ENCODE measurements around the gene CPM. TPM values are rescaled to one million over a fixed set of nuclear protein-coding genes. Genes with fewer than 3 reads are reported as not detected.

The CPM gene
- total RNA-seq, 4 donors from 2014 or later: 25.7 to 60.4 (median 43.2) TPM

DNA sequence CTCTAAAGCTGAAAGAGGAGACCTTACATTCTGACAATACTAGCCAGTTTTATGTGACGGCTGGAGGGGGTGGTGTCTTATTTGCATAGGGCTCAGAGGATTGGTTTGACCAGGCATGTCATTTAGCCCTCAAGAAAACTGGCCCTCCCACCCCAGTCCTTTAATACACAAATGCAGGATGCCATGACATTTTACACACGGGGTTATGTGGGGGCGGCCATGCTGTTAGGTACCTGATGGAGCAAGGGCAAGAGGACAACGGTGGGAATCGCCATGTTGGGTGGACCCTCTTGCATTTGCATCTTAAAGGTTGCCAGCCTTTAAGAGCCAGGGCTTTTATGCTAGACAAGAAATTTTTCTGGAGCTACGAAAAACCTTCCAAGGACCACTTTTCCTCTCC lies 101.7 kb downstream of the CPM start:
- DNase-seq: no peak
- no peak overlapping the region for H3K27ac ChIP-seq
- H3K27me3 ChIP-seq: no peaks in the 10 kb centered on the region
- peaks cover 16 to 25% of the 10 kb centered on the region in 2 donors for H3K36me3 ChIP-seq
- H3K9me3 ChIP-seq: no peaks in the 10 kb centered on the region
- no peak overlapping the region for H3K4me3 ChIP-seq (replicated peaks in 1 of 3)
- 93 to 96% methylated on average over 6 of the region's 6 CpGs for WGBS, 2 donors
- intact Hi-C loops (cut with DNase I): no loop called here
- TF ChIP-seq, protein P1, sequence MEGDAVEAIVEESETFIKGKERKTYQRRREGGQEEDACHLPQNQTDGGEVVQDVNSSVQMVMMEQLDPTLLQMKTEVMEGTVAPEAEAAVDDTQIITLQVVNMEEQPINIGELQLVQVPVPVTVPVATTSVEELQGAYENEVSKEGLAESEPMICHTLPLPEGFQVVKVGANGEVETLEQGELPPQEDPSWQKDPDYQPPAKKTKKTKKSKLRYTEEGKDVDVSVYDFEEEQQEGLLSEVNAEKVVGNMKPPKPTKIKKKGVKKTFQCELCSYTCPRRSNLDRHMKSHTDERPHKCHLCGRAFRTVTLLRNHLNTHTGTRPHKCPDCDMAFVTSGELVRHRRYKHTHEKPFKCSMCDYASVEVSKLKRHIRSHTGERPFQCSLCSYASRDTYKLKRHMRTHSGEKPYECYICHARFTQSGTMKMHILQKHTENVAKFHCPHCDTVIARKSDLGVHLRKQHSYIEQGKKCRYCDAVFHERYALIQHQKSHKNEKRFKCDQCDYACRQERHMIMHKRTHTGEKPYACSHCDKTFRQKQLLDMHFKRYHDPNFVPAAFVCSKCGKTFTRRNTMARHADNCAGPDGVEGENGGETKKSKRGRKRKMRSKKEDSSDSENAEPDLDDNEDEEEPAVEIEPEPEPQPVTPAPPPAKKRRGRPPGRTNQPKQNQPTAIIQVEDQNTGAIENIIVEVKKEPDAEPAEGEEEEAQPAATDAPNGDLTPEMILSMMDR (IDR thresholded peaks at IDR 0.05): no peak
- TF ChIP-seq POLR2A (IDR thresholded peaks at IDR 0.05): no peak
- H3K4me1 ChIP-seq: peaks cover 0 to 3% of the 10 kb centered on the region in 2 donors

DNA sequence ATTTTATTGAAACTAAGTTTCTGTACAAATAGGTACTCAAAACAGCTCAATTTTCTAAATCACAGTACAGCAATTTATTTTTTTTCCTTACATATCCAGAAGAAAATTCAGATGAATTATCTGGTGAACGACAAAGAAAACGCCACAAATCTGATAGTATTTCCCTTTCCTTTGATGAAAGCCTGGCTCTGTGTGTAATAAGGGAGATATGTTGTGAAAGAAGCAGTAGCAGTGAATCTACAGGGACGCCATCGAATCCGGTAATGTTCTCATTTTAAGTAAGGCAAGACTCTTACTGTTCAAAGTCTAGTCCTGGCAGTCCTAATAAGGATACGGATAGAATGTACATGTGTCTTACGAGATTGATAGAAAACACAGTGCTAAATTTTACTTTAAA lies 104.3 kb downstream of the CPM start:
- intact Hi-C loops (cut with DNase I): no loop called here
- Histone ChIP-seq H3K9me3 (no peaks in the 10 kb centered on the region), H3K27ac (no peak overlapping the region), H3K4me1 (peaks cover 0 to 3% of the 10 kb centered on the region in 2 donors), H3K36me3 (peaks cover 33 to 49% of the 10 kb centered on the region in 2 donors), H3K27me3 (no peaks in the 10 kb centered on the region), H3K4me3 (replicated peaks in 1 of 3) (no peak overlapping the region)
- DNase-seq: no peak
- WGBS, 2 donors: 94% methylated on average over 7 of the region's 7 CpGs
- no peak for TF ChIP-seq POLR2A (IDR thresholded peaks at IDR 0.05)
- TF ChIP-seq, protein P1 (IDR thresholded peaks at IDR 0.05): no peak

DNA sequence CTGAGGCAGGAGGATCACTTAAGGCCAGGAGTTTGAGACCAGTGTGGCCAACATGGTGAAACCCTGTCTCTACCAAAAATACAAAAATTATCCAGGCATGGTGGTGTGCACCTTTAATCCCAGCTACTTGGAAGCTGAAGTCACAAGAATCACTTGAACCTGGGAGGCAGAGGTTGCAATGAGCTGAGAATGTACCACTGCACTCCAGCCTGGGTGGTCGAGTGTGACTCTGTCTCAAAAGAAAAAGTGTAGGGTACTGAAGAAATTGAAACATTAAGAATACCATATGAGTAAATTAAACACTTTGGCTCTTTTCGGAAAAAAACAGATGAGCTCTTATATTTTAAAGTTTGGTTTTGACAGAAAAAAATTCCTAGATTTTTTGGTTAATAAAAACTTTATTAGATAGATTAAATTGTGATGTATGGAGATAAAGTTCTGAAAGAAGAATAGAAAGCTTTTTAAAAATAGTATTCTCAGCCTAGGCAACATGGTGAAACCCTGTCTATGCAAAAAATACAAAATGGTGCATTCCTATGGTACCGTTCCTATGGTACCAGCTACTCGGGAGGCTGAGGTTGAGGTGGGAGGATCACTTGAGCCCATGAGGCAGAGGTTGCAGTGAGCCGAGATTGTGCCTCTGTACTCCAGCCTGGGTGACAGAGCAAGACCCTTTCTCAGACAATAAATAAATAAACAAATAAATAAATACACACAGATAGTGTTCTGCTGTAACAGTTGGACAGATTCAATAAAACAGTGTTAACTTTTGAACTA lies 104.9 kb downstream of the CPM start:
- no peak for TF ChIP-seq POLR2A (IDR thresholded peaks at IDR 0.05)
- TF ChIP-seq, protein P1 (IDR thresholded peaks at IDR 0.05): no peak
- 89% methylated on average over 5 of the region's 5 CpGs for WGBS, 2 donors
- intact Hi-C loops (cut with DNase I): no loop called here

DNA sequence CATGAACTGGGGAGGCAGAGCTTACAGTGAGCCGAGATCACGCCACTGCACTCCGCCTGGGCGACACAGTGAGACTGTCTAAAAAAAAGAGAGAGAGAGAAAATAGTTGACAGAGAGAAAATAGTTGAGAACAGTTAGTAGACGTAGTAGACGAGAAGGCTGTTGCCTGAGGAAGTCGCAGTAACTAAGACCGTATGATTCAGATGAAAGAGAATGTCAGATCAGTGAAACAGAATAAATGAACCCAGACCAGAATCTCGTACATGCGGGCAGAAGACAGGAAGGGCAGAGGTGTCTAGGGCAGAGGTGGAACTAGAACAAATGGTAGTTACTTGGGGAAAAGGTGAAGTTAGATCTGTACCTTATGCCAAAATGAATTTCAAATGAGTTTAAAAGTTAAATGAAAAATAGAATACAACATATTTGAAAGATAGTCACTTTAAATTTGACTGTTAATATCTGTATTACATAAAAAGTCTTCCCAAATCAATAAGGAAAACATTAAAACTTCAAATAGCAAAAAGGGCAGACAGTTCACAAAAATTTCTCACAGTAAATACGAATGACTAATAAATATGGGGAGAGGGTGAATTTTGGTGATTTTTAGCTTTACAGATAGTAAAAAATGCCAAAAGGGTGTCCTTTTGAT lies 107.3 kb downstream of the CPM start:
- Histone ChIP-seq H3K36me3 (peaks cover 34 to 46% of the 10 kb centered on the region in 2 donors), H3K9me3 (no peaks in the 10 kb centered on the region), H3K27me3 (no peaks in the 10 kb centered on the region), H3K4me1 (peaks cover 0 to 7% of the 10 kb centered on the region in 2 donors), H3K27ac (no peak overlapping the region), H3K4me3 (replicated peaks in 1 of 3) (no peak overlapping the region)
- WGBS, 2 donors: 91 to 97% methylated on average over 11 of the region's 11 CpGs
- no peak for TF ChIP-seq POLR2A (IDR thresholded peaks at IDR 0.05)
- TF ChIP-seq, protein P1 (IDR thresholded peaks at IDR 0.05): no peak
- DNase-seq: no peak
- intact Hi-C loops (cut with DNase I): no loop called here

More for the DNA sequence above, 104.9 kb downstream of the CPM start:
- DNase-seq: no peak
- Histone ChIP-seq H3K4me1 (peaks cover 0 to 3% of the 10 kb centered on the region in 2 donors), H3K4me3 (replicated peaks in 1 of 3) (no peak overlapping the region), H3K27ac (no peak overlapping the region), H3K9me3 (no peaks in the 10 kb centered on the region), H3K36me3 (peaks cover 38 to 50% of the 10 kb centered on the region in 2 donors), H3K27me3 (no peaks in the 10 kb centered on the region)
